Measurements from ENCODE around the gene MRPL3. TPM values are rescaled to one million over a fixed set of nuclear protein-coding genes. Genes with fewer than 3 reads are reported as not detected.

Gene MRPL3
- total and polyA plus RNA-seq, 10 of the 15 experiments (the other 5 are each of a cell fraction or from before 2014, with no cell fraction given) = 91.6 to 307 (median 198) TPM

DNA sequence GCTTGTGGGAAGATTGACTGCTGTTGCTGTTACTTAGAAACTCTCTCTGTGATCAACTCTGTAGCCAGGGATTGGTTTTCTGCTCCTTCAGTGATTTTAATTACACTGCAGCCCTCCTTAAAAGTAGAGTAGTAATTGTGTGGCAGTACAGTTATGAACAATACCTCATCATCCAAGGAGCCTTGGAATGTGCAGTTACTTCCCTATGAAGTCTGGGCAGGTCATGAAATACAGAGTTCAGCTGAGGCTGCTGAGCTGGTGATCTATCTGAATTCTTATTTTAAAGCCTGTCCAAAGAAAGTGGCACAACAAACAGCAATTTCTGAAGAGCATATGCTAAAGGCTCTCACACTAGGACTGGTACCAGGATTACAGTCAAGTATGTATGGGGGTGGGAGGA, 37.4 kb upstream of the MRPL3 start (continued):
- TF ChIP-seq, protein P1, sequence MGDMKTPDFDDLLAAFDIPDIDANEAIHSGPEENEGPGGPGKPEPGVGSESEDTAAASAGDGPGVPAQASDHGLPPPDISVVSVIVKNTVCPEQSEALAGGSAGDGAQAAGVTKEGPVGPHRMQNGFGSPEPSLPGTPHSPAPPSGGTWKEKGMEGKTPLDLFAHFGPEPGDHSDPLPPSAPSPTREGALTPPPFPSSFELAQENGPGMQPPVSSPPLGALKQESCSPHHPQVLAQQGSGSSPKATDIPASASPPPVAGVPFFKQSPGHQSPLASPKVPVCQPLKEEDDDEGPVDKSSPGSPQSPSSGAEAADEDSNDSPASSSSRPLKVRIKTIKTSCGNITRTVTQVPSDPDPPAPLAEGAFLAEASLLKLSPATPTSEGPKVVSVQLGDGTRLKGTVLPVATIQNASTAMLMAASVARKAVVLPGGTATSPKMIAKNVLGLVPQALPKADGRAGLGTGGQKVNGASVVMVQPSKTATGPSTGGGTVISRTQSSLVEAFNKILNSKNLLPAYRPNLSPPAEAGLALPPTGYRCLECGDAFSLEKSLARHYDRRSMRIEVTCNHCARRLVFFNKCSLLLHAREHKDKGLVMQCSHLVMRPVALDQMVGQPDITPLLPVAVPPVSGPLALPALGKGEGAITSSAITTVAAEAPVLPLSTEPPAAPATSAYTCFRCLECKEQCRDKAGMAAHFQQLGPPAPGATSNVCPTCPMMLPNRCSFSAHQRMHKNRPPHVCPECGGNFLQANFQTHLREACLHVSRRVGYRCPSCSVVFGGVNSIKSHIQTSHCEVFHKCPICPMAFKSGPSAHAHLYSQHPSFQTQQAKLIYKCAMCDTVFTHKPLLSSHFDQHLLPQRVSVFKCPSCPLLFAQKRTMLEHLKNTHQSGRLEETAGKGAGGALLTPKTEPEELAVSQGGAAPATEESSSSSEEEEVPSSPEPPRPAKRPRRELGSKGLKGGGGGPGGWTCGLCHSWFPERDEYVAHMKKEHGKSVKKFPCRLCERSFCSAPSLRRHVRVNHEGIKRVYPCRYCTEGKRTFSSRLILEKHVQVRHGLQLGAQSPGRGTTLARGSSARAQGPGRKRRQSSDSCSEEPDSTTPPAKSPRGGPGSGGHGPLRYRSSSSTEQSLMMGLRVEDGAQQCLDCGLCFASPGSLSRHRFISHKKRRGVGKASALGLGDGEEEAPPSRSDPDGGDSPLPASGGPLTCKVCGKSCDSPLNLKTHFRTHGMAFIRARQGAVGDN (IDR thresholded peaks at IDR 0.05) = no peak
- TF ChIP-seq NFYA (IDR thresholded peaks at IDR 0.05; ENCODE audit: borderline replicate concordance, low read depth, low read length) (no peak), YY1 (IDR thresholded peaks at IDR 0.05; ENCODE audit: low read depth, low read length) (no peak), ZZZ3 (IDR thresholded peaks at IDR 0.05; ENCODE audit: control insufficient read depth, insufficient read length, low read depth) (no peak), IRF4 (IDR thresholded peaks at IDR 0.05; ENCODE audit: low read depth, low read length) (no peak), STAT3 (IDR thresholded peaks at IDR 0.05; ENCODE audit: low read depth, low read length) (no peak), MYB (IDR thresholded peaks at IDR 0.05; ENCODE audit: borderline replicate concordance, low read depth, low read length) (no peak), NFXL1 (IDR thresholded peaks at IDR 0.05; ENCODE audit: borderline replicate concordance) (no peak)
- TF ChIP-seq, protein P2, sequence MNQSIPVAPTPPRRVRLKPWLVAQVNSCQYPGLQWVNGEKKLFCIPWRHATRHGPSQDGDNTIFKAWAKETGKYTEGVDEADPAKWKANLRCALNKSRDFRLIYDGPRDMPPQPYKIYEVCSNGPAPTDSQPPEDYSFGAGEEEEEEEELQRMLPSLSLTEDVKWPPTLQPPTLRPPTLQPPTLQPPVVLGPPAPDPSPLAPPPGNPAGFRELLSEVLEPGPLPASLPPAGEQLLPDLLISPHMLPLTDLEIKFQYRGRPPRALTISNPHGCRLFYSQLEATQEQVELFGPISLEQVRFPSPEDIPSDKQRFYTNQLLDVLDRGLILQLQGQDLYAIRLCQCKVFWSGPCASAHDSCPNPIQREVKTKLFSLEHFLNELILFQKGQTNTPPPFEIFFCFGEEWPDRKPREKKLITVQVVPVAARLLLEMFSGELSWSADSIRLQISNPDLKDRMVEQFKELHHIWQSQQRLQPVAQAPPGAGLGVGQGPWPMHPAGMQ (IDR thresholded peaks at IDR 0.05; ENCODE audit: borderline replicate concordance) = no peak

Measured in GM12878 (cell line).